Stomach (tissue), 4 donors: ENCODE data around the gene ZNF598.

Source experiments
- EP300 ChIP-seq: sonication (generic); formaldehyde crosslinking; IDR thresholded peaks from one replicate; pipeline ENCODE4 v1.6.1; 2017; ENCODE audit warnings: antibody characterized with exemption
- POLR2A ChIP-seq, 4 donors: fragments of 450-650 bp; IDR thresholded peaks; one replicate each; pipeline ENCODE4 v1.6.1; 2016; ENCODE audit warnings: antibody characterized with exemption in 4 of 4, control low read depth in 2 of 4, mild to moderate bottlenecking in 1 of 4, moderate library complexity in 1 of 4
- TF ChIP-seq, protein P1 (sequence below), 7 experiments: fragments of 450-650 bp in 4 of 7; fragments of 200-600 bp in 3 of 7; sonication (generic) in 3 of 7; IDR thresholded peaks; one replicate each; pipeline ENCODE4 v1.5.1; 2016 to 2019; ENCODE audit warnings: antibody characterized with exemption in 7 of 7, control low read depth in 2 of 7, mild to moderate bottlenecking in 1 of 7

DNA sequence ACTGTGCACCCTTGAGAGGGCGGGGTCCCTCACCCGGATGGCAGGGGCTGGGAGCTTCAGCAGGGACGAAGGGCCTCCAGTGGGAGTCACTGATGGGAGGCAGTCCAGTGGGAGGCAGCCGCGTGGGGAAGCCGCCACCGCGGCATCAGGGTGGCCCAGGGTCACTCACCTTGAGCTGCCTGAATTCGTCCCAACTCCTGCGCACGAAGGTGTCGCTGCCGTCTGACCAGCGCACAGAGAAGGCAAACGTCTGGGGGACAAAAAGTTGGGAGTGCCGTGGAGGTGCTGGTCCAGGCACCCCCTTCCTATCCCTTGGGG, 28.9 kb downstream of the ZNF598 start:
- TF ChIP-seq POLR2A (IDR thresholded peaks at IDR 0.05), result no peak
- TF ChIP-seq, protein P1, sequence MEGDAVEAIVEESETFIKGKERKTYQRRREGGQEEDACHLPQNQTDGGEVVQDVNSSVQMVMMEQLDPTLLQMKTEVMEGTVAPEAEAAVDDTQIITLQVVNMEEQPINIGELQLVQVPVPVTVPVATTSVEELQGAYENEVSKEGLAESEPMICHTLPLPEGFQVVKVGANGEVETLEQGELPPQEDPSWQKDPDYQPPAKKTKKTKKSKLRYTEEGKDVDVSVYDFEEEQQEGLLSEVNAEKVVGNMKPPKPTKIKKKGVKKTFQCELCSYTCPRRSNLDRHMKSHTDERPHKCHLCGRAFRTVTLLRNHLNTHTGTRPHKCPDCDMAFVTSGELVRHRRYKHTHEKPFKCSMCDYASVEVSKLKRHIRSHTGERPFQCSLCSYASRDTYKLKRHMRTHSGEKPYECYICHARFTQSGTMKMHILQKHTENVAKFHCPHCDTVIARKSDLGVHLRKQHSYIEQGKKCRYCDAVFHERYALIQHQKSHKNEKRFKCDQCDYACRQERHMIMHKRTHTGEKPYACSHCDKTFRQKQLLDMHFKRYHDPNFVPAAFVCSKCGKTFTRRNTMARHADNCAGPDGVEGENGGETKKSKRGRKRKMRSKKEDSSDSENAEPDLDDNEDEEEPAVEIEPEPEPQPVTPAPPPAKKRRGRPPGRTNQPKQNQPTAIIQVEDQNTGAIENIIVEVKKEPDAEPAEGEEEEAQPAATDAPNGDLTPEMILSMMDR (IDR thresholded peaks at IDR 0.05), result no peak
- TF ChIP-seq EP300, result no peak
